ENCODE data around the gene BPIFB1.
A peak's percentile ranks its signal among the peaks of the same experiment; 100 is the strongest.

BPIFB1 gene

DNA sequence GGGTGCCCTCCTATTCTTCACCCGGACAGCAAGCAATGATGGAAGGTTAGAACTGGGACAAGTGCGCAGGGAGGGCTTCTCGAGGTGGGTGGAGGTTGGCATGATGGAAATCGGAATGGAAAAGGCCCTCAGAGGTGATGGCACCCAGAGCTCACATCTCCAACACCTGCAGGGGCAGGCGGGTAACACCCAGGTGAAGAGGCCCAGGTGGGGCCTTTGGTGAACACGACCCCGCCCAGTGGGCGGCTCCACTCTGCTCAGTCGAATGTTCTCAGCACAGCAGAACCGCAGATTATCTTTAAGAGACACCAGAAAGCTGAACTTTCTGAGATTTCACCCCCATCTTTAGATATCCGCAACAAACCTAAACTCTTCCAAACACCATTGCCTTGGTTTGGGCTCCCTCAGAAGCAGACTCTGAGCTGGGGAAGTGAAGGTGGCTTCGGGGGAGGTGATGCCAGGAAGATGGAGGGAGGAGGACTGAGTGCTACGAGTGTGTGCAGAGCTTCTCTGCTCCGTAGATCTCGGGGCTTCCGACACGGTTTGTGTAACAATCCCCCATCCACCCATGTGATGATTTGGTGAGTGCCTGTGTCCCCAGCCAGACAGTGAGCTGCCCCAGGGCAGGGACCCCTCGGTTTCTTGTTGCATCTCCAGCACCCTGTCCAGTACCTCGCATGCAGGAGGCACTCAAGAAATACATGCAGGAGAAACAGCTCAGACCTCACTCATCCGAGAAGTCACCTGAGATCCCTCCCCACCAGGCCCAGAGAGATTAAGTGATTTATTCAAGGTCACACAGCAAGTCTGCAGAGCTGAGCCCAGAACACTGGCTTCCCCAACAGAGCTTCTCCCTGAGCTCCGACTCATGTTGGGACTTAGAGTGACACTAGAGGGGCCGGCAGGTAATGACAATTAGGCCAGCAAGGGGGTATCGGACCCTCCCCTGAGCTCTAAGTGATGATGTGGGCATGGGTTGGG, 45.4 kb downstream of the BPIFB1 start:
- no peak for DNase-seq

GRCh38 chr20:33332905-33333456, 50.0 kb downstream of the BPIFB1 start:
- no peak for DNase-seq

DNA sequence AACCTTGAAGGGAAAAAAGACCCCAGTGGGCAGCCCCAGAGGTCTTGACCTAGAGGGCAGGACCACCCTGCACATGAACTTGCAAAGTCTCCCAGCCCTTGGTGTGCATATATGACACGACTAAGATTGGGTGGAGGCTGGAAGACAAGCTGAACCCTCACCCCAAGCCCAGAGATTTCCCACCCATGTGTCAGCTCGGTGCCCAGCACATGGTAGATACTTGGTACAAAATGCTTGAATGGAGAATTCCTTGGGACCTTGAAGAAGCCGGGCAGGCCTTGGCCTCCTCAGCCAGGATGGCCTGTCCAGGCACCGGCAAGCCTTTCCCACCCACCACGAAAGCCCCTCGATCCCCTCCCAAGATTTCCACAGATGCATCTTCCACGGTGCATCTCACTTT, 50.6 kb downstream of the BPIFB1 start:
- DNase-seq = no peak

DNA sequence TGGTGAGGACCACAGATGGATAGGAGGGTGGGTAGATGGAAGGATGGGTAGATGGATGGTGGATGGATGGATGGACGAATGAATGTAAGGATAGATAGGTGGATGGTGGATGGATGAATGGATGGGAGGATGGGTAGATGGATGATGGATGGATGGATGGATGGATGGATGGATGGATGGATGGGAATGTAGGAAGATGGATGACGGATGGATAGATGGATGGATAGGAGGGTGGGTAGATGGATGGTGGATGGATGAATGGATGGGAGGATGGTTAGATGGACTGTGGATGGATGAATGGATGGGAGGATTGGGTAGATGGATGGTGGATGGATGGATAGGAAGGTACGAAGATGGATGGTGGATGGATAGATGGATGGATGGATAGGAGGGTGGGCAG, 51.1 kb downstream of the BPIFB1 start:
- no peak for DNase-seq

DNA sequence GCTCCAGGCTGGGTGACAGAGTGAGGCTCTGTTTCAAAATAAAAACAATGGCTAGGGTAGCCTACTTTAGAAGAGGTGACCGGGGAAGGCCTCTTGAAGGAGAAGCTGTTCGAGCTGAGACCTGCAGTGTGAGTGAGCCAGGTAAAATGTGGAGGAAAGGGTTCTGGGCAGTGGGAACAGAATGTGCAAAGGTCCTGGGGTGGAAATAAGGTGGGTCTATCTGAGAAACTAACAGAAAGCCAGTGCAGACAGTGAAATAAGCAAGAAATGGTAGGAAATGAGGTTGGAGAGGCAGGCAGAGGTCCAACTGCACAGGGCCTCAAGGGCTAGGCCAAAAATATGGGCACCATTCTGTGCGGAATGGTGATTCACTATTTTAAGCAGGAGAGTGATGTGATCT, 53.4 kb downstream of the BPIFB1 start:
- no peak for DNase-seq

GRCh38 chr20:33337119-33337518, 54.1 kb downstream of the BPIFB1 start:
- peak in 1 of 3 donors; percentile 6 for DNase-seq

DNA sequence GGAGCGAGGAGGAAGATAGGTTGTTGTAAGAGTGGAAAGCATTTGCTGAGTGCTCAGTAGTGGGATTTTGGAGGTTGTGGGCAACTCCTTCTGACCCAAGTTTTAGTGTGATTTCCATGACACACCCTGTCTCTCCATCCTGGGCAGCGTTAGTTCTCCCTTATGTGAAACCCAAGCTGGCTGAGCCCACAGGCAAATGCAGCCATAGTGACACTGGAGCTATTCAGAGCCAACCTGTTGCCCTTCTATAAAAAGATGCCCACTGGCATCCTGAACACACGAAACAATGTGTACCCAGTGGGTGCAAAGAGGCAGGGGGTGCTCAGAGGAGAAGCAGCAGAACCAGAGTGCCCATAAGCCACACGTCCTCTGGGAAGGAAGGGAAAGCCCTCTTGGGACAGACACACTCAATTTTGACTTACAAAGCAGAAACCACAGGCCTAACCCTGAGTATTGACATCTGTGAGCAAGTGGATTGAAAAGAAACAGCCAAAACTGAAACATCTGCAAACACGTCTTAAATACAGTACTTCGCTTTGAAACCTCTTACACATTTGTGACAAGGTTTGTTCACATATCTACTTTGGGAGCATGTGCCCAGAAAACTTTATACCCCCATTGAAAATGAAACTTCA, 54.6 kb downstream of the BPIFB1 start:
- peak in 1 of 3 donors; percentile 22 for DNase-seq

DNA sequence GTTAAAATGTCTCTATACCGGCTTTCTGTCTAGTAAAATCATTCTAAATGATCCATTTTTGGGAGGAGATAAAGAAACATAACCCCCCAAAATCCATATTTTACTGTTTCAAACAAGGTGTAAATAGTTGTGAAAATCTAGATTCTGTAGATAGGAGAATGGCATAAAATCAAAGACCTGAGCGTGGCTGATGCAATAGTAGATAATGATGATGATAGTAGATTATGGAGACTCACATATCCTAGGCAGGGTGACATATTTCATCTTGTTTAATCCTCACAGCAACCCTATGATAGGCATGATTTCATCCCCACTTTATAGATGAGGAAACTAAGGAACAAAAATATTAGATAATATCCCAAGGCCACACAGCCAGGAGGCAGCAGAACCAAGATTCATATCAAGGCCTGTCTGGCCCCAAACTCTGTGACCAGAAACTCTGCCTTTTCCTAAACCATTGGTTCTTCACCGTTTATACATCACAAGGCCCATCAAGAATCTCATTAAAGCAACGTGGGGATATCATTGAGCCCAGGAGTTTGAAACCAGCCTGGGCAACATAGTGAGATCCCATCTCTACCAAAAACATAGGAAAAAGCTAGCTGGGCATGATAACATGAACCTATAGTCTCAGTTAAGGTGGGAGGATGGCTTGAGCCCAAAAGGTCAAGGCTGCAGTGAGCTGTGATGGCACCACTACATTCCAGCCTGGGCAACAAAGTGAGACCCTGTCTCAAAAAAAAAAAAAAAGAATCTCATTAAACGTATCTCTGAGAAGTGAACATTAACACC, 55.6 kb downstream of the BPIFB1 start:
- DNase-seq = no peak

GRCh38 chr20:33339515-33340058, 56.6 kb downstream of the BPIFB1 start:
- DNase-seq = no peak

- DNase-seq = no peak
Observed at GRCh38 chr20:33343521-33343920, 60.5 kb downstream of the BPIFB1 start.

- no peak for DNase-seq
Observed at GRCh38 chr20:33345342-33345741, 62.3 kb downstream of the BPIFB1 start.

DNA sequence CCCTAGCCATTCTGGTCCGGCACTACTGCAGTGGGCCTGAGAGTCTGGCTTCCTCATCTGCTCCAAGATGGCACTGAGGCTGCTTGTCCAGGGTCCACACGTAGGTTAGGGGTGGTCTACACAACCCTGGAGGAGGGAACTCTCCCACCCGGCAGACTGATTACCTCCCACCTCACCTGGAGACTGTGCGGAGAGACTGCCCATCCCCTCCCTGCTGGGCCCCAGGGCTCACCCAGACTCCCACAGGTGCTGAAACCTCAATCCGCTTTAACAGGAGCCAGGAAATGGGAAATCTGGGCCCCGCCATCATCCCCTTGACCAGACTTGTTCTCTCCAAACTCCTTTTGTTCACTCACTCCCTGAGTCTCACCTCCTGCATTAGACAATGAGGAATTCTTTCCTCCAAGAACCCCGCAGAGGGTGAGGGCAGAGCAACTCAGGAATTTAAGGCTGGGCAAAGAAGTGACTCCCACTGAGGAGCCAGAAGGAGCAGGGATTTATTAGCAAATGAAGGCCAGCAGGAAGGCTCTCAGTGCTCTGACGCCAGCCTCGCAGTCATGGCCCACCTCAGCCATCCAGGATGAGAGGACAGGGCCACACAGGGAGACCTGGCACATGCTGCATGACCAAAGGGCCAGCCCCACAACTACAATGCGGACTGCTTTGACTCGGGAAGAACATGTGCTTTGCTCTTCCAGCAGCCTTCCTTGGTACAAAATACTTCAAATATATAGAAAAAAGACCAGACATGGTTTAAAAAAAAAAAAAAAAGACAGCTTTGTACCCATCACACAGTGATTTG, 65.3 kb downstream of the BPIFB1 start:
- DNase-seq = no peak

GRCh38 chr20:33349493-33349892, 66.5 kb downstream of the BPIFB1 start:
- DNase-seq = no peak

GRCh38 chr20:33351696-33352095, 68.7 kb downstream of the BPIFB1 start:
- DNase-seq = no peak

- DNase-seq = no peak
Observed at GRCh38 chr20:33352258-33353012, 69.4 kb downstream of the BPIFB1 start.

DNA sequence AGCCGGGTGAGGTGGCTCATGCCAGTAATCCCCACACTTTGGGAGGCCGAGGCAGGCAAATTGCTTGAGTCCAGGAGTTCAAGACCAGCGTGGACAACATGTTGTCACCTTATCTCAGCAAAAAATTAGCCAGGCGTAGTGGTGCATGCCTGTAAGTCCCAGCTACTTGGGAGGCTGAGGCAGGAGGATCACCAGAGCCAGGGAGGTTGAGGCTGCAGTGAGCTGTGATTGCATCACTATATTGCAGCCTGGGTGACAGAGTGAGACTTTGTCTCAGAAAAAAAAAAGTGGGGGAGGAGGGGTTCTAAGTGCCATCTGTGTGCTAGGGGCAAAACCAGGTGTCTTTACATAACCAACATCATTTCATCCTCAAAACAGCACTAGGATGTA, 70.0 kb downstream of the BPIFB1 start:
- DNase-seq = no peak
